Kidney epithelial cell (primary cell): ENCODE data around the gene ZNRF2. TPM values are rescaled to one million over a fixed set of nuclear protein-coding genes. Genes with fewer than 3 reads are reported as not detected.

Source experiments
- DNase-seq: peaks from one replicate; pipeline ENCODE4 v3.0.0-alpha.2; 2010; ENCODE audit warnings: low read depth
- H3K27me3 ChIP-seq: 2 replicates; pipeline ENCODE4 v1.6.0; 2011; ENCODE audit warnings: low read length; ENCODE audit not compliant: control insufficient read depth, insufficient read depth
- H3K36me3 ChIP-seq: 2 replicates; pipeline ENCODE4 v1.5.1; 2011; ENCODE audit warnings: low read length; ENCODE audit not compliant: control insufficient read depth, insufficient read depth
- H3K4me3 ChIP-seq: 2 replicates; pipeline ENCODE4 v1.5.1; 2011; ENCODE audit warnings: low read depth, mild to moderate bottlenecking, control low read depth, low read length
- total RNA-seq: library from RNA; depleted of rRNA; stranded (reverse); fragments of >200 nt; gene quantifications from 2 replicates; pipeline ENCODE4 v1.2.3, GENCODE V29; 2015
- TF ChIP-seq, protein P1 (sequence below): IDR thresholded peaks from 2 replicates; pipeline ENCODE4 v1.5.1; 2011; ENCODE audit warnings: mild to moderate bottlenecking, moderate library complexity, low read length, control low read depth, inconsistent platforms; ENCODE audit not compliant: insufficient read depth, poor library complexity, severe bottlenecking

ZNRF2 gene
- total RNA-seq, 1 donor from 2014 or later: 11.2 TPM

- TF ChIP-seq, protein P1, sequence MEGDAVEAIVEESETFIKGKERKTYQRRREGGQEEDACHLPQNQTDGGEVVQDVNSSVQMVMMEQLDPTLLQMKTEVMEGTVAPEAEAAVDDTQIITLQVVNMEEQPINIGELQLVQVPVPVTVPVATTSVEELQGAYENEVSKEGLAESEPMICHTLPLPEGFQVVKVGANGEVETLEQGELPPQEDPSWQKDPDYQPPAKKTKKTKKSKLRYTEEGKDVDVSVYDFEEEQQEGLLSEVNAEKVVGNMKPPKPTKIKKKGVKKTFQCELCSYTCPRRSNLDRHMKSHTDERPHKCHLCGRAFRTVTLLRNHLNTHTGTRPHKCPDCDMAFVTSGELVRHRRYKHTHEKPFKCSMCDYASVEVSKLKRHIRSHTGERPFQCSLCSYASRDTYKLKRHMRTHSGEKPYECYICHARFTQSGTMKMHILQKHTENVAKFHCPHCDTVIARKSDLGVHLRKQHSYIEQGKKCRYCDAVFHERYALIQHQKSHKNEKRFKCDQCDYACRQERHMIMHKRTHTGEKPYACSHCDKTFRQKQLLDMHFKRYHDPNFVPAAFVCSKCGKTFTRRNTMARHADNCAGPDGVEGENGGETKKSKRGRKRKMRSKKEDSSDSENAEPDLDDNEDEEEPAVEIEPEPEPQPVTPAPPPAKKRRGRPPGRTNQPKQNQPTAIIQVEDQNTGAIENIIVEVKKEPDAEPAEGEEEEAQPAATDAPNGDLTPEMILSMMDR: no peak
- no peak overlapping the region for H3K4me3 ChIP-seq
- no peaks in the 10 kb centered on the region for H3K27me3 ChIP-seq
- H3K36me3 ChIP-seq: no peaks in the 10 kb centered on the region
- no peak for DNase-seq
These were observed 38.6 kb downstream of the ZNRF2 start for GRCh38 chr7:30323006-30323355.

DNA sequence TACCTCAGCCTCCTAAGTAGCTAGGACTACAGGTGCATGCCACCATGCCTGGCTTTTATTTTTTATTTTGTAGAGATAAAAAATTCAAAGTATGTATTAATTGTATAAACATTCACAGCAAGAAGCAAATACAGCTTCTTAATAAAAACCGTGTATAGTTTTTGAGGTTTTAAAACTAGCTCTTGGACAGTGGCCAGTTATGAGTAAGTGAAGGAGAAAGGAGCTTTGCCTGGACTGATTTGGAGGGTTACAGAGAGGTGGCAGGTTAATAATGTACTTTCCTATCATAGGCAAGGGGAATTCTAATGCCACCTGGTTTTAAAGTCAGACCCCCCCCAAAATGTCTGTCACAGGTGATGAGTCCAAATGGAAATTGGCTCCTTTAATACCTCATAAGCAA, 43.4 kb downstream of the ZNRF2 start:
- DNase-seq: no peak
- no peak overlapping the region for H3K4me3 ChIP-seq
- no peaks in the 10 kb centered on the region for H3K36me3 ChIP-seq
- no peaks in the 10 kb centered on the region for H3K27me3 ChIP-seq
- TF ChIP-seq, protein P1: no peak

DNA sequence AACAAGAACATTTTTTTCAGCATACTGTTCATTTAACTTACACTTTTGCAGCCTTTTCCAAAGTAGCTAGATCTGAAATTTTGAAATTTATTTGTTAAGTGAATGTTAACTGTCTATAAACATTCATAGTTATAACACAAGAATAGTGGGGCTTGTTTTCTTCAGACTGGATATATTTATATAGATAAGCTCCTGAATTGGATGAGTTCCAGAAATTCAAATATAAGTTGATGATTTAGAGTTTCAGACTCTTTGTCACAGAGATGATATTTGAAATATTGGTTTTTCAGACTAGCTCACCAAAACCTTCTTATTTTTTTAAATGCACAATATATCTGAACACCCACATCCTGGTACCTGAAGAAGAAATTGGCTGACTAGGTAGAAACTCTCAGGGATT, 44.0 kb downstream of the ZNRF2 start:
- no peak for DNase-seq
- H3K36me3 ChIP-seq: no peaks in the 10 kb centered on the region
- no peak overlapping the region for H3K4me3 ChIP-seq
- H3K27me3 ChIP-seq: no peaks in the 10 kb centered on the region
- TF ChIP-seq, protein P1: no peak

GRCh38 chr7:30329716-30330115, 45.3 kb downstream of the ZNRF2 start:
- TF ChIP-seq, protein P1: no peak
- DNase-seq: no peak
- H3K4me3 ChIP-seq: no peak overlapping the region
- no peaks in the 10 kb centered on the region for H3K27me3 ChIP-seq
- H3K36me3 ChIP-seq: no peaks in the 10 kb centered on the region

DNA sequence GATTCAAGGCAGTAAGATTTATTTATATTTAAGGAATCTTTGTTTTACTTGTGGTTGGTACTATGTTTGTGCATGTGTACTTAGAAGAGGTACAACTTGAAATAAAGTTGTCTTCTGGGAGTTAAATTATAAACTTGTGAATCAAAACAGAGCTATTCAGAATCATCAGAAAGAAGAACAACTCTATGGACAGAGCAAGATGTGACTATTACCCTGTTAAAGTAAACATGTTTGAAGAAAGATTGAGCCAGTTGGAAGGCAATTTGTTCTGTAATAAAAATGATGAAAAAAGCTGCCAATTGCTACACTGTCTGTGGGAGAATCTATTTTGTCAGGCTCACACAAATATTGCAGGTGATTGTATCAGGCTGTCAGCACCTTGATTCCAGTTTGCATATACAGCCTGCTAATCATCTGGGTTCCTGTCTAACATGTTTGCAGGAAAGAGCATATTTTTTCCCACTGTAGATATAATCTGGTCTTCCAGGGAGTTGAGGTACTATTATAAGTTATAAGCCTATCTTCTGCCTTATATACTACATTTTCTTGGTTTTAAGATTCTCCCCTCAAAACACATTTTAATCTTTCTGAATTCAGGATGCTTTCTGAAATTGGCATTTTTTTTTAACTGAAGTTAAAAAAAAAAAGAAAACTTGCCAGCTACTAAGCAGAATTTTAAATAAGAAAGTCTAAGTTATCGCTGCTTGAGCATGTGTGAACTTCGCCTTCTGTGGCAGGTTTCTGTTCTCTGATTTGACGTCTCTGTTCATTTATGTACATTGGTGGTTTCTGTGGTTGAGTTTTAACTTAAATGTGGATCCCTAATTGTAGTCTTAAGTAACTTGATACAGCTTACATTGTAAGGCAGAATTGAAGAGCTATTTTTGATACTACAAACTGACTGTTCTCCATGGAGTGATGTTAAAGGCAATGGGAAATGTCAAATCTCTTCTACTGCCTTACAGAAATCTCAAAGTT, 46.0 kb downstream of the ZNRF2 start:
- TF ChIP-seq, protein P1: no peak
- DNase-seq: no peak
- Histone ChIP-seq H3K27me3 (no peaks in the 10 kb centered on the region), H3K36me3 (no peaks in the 10 kb centered on the region), H3K4me3 (no peak overlapping the region)
